ENCODE measurements around the gene TCF12. TPM values are rescaled to one million over a fixed set of nuclear protein-coding genes. Genes with fewer than 3 reads are reported as not detected.
"Not testable (repeated sequence)": the region's sequence is repeated elsewhere in the genome, so short reads cannot be mapped to it uniquely, and the experiment has no call there.

Gene TCF12
- total RNA-seq, 1 donor from 2014 or later: 46.5 TPM

GRCh38 chr15:56910801-56911200 is 7.6 kb upstream of the TCF12 start:
- no peak for ATAC-seq
- intact Hi-C loops (cut with DNase I): loop anchor here (10.0 kb wide), 2 partner anchors 176 to 304 kb away; partner anchors contain the start of gene ZNF280D
- DNase-seq (ENCODE audit: missing footprints): no peak

GRCh38 chr15:56913241-56913640 is 5.2 kb upstream of the TCF12 start:
- intact Hi-C loops (cut with DNase I): loop anchor here (10.0 kb wide), 2 partner anchors 178 to 302 kb away; partner anchors contain the start of gene ZNF280D
- no peak for ATAC-seq
- no peak for DNase-seq (ENCODE audit: missing footprints)

GRCh38 chr15:56913670-56914069 is 4.8 kb upstream of the TCF12 start:
- DNase-seq (ENCODE audit: missing footprints) (no peak), ATAC-seq (no peak)
- intact Hi-C loops (cut with DNase I): loop anchor here (10.0 kb wide), 2 partner anchors 179 to 301 kb away; partner anchors contain the start of gene ZNF280D

GRCh38 chr15:56915888-56916287 is 2.6 kb upstream of the TCF12 start:
- intact Hi-C loops (cut with DNase I): loop anchor here (5.0 to 10.0 kb wide), 3 partner anchors 94 to 299 kb away; partner anchors contain the start of gene ZNF280D
- ATAC-seq (no peak), DNase-seq (ENCODE audit: missing footprints) (no peak)

GRCh38 chr15:56916825-56917477 is 1.5 kb upstream of the TCF12 start:
- ATAC-seq: no peak
- intact Hi-C loops (cut with DNase I): loop anchor here (5.0 to 10.0 kb wide), 3 partner anchors 95 to 298 kb away; partner anchors contain the start of gene ZNF280D
- DNase-seq (ENCODE audit: missing footprints): no peak

GRCh38 chr15:56917652-56918045 is 795 bp upstream of the TCF12 start:
- no peak for DNase-seq (ENCODE audit: missing footprints)
- peak; percentile 17 for ATAC-seq

GRCh38 chr15:56919031-56919608 is 676 bp downstream of the TCF12 start:
- peak; percentile 76 for DNase-seq (ENCODE audit: missing footprints)
- ATAC-seq: peak; percentile 12
- intact Hi-C loops (cut with DNase I): loop anchor here (2.0 to 10.0 kb wide), 4 partner anchors 97 to 296 kb away; partner anchors contain the start of gene ZNF280D

More at GRCh38 chr15:56917652-56918045, 795 bp upstream of the TCF12 start:
- intact Hi-C loops (cut with DNase I): loop anchor here (1.0 to 10.0 kb wide), 5 partner anchors 30 to 297 kb away; partner anchors contain the start of gene ZNF280D

- ATAC-seq: no peak
- DNase-seq (ENCODE audit: missing footprints): no peak
These were observed 1.3 kb downstream of the TCF12 start for GRCh38 chr15:56919609-56920366.

GRCh38 chr15:56920367-56920627 is 1.9 kb downstream of the TCF12 start:
- ATAC-seq (no peak), DNase-seq (ENCODE audit: missing footprints) (no peak)
- intact Hi-C loops (cut with DNase I): no loop called here

More at GRCh38 chr15:56919609-56920366, 1.3 kb downstream of the TCF12 start:
- intact Hi-C loops (cut with DNase I): loop anchor here (2.0 to 10.0 kb wide), 4 partner anchors 97 to 295 kb away; partner anchors contain the start of gene ZNF280D

- ATAC-seq (no peak), DNase-seq (ENCODE audit: missing footprints) (no peak)
- intact Hi-C loops (cut with DNase I): no loop called here
These were observed 4.7 kb downstream of the TCF12 start for GRCh38 chr15:56923174-56923591.

- DNase-seq (ENCODE audit: missing footprints): no peak
- intact Hi-C loops (cut with DNase I): no loop called here
- no peak for ATAC-seq
These were observed 9.4 kb downstream of the TCF12 start for GRCh38 chr15:56927816-56928215.

GRCh38 chr15:56929399-56929798 is 11.0 kb downstream of the TCF12 start:
- no peak for ATAC-seq
- no peak for DNase-seq (ENCODE audit: missing footprints)
- intact Hi-C loops (cut with DNase I): no loop called here

- DNase-seq (ENCODE audit: missing footprints) (no peak), ATAC-seq (peak; percentile 17)
- intact Hi-C loops (cut with DNase I): no loop called here
These were observed 11.5 kb downstream of the TCF12 start for GRCh38 chr15:56929933-56930332.

- DNase-seq (ENCODE audit: missing footprints) (no peak), ATAC-seq (no peak)
- intact Hi-C loops (cut with DNase I): no loop called here
These were observed 12.3 kb downstream of the TCF12 start for GRCh38 chr15:56930669-56931313.

- intact Hi-C loops (cut with DNase I): no loop called here
These were observed 13.4 kb downstream of the TCF12 start for GRCh38 chr15:56931639-56932508.

GRCh38 chr15:56932509-56932868 is 14.0 kb downstream of the TCF12 start:
- intact Hi-C loops (cut with DNase I); DNase-seq (ENCODE audit: missing footprints); ATAC-seq: not testable (repeated sequence)

More at GRCh38 chr15:56931639-56932508, 13.4 kb downstream of the TCF12 start:
- peak; percentile 61 for ATAC-seq
- DNase-seq (ENCODE audit: missing footprints): no peak

- intact Hi-C loops (cut with DNase I): no loop called here
- DNase-seq (ENCODE audit: missing footprints): no peak
- ATAC-seq: no peak
These were observed 15.0 kb downstream of the TCF12 start for GRCh38 chr15:56933410-56933809.

GRCh38 chr15:56933811-56934210 is 15.4 kb downstream of the TCF12 start:
- ATAC-seq: no peak
- intact Hi-C loops (cut with DNase I): no loop called here
- no peak for DNase-seq (ENCODE audit: missing footprints)
